GM21529 (cell line): ENCODE data around the gene IFI27L1.
A peak's percentile ranks its signal among the peaks of the same experiment; 100 is the strongest.

Source experiments
- ATAC-seq: cut with Tn5 transposase; IDR thresholded peaks from one replicate; pipeline ENCODE4 v1.9.1; 2021; ENCODE audit not compliant: unreplicated experiment

Gene IFI27L1

GRCh38 chr14:94129758-94130414 is 48.8 kb downstream of the IFI27L1 start:
- ATAC-seq = no peak

GRCh38 chr14:94132285-94132887 is 51.3 kb downstream of the IFI27L1 start:
- ATAC-seq = peak; percentile 47

- no peak for ATAC-seq
Observed at GRCh38 chr14:94135476-94135875, 54.4 kb downstream of the IFI27L1 start.

GRCh38 chr14:94136575-94137331 is 55.6 kb downstream of the IFI27L1 start:
- ATAC-seq = peak; percentile 81

GRCh38 chr14:94138251-94138650 is 57.1 kb downstream of the IFI27L1 start:
- no peak for ATAC-seq

- ATAC-seq = no peak
Observed at GRCh38 chr14:94139006-94139405, 57.9 kb downstream of the IFI27L1 start.

GRCh38 chr14:94139421-94139820 is 58.3 kb downstream of the IFI27L1 start:
- no peak for ATAC-seq

- no peak for ATAC-seq
Observed at GRCh38 chr14:94142247-94142646, 61.1 kb downstream of the IFI27L1 start.

- ATAC-seq = no peak
Observed at GRCh38 chr14:94142836-94143235, 61.7 kb downstream of the IFI27L1 start.

GRCh38 chr14:94143239-94143638 is 62.1 kb downstream of the IFI27L1 start:
- no peak for ATAC-seq

- no peak for ATAC-seq
Observed at GRCh38 chr14:94143711-94144110, 62.6 kb downstream of the IFI27L1 start.

- no peak for ATAC-seq
Observed at GRCh38 chr14:94144765-94145164, 63.7 kb downstream of the IFI27L1 start.

- ATAC-seq = no peak
Observed at GRCh38 chr14:94145902-94146527, 64.9 kb downstream of the IFI27L1 start.
